ENCODE measurements around the gene CENPB.
A peak's percentile ranks its signal among the peaks of the same experiment; 100 is the strongest.
"Not testable (repeated sequence)": the region's sequence is repeated elsewhere in the genome, so short reads cannot be mapped to it uniquely, and the experiment has no call there.

Gene CENPB

GRCh38 chr20:3786665-3787323 lies at the start of gene CENPB:
TSS of gene CENPB (minus strand) at chr20:3786740. CDS start at chr20:3786483, 257 bp downstream.
- peak; percentile 34 for DNase-seq

- DNase-seq: no peak
These were observed 49.6 kb upstream of the CENPB start for GRCh38 chr20:3836132-3836531.

- DNase-seq: not testable (repeated sequence)
These were observed 43.4 kb upstream of the CENPB start for GRCh38 chr20:3829891-3830290.

GRCh38 chr20:3828798-3829197 lies 42.3 kb upstream of the CENPB start:
- no peak for DNase-seq

GRCh38 chr20:3826420-3826819 lies 39.9 kb upstream of the CENPB start:
- no peak for DNase-seq

- DNase-seq: no peak
These were observed 39.0 kb upstream of the CENPB start for GRCh38 chr20:3825526-3825925.

- DNase-seq: no peak
These were observed 37.3 kb upstream of the CENPB start for GRCh38 chr20:3823881-3824280.

GRCh38 chr20:3821996-3822395 lies 35.5 kb upstream of the CENPB start:
- no peak for DNase-seq

- DNase-seq: no peak
These were observed 34.6 kb upstream of the CENPB start for GRCh38 chr20:3820901-3821727.

- peak; percentile 94 for DNase-seq
These were observed 33.7 kb upstream of the CENPB start, which contains the start of gene AP5S1 for GRCh38 chr20:3820048-3820900. TSS of gene AP5S1 (plus strand) at chr20:3820547. CDS start at chr20:3822118, 1,571 bp downstream.

GRCh38 chr20:3819411-3820047 lies 33.0 kb upstream of the CENPB start:
- no peak for DNase-seq

- no peak for DNase-seq
These were observed 31.9 kb upstream of the CENPB start for GRCh38 chr20:3818155-3819151.

GRCh38 chr20:3815703-3816315 lies 29.3 kb upstream of the CENPB start:
- DNase-seq: no peak

- DNase-seq: no peak
These were observed 28.5 kb upstream of the CENPB start for GRCh38 chr20:3814928-3815495.

GRCh38 chr20:3813848-3814581 lies 27.5 kb upstream of the CENPB start:
- no peak for DNase-seq

- no peak for DNase-seq
These were observed 26.7 kb upstream of the CENPB start for GRCh38 chr20:3812975-3813847.

- DNase-seq: no peak
These were observed 25.7 kb upstream of the CENPB start for GRCh38 chr20:3812259-3812681.

- peak; percentile 89 for DNase-seq
These were observed 25.1 kb upstream of the CENPB start for GRCh38 chr20:3811467-3812258.
